HG02852 (cell line): Measurements from ENCODE around the gene ENTR1.
A peak's percentile ranks its signal among the peaks of the same experiment; 100 is the strongest.

ENCODE experiments used
- ATAC-seq: cut with Tn5 transposase; IDR thresholded peaks from one replicate; pipeline ENCODE4 v1.9.1; 2021; ENCODE audit warnings: mild to moderate bottlenecking, moderate library complexity; ENCODE audit not compliant: unreplicated experiment

Gene ENTR1

GRCh38 chr9:136410500-136411287 lies at the start of gene ENTR1, which contains the start of gene PMPCA:
Gene ENTR1, minus strand, starts transcription at chr9:136410614. Its CDS starts 217 bp downstream, at chr9:136410397.
Gene PMPCA, plus strand, starts transcription at chr9:136410658. Its CDS starts 11 bp downstream, at chr9:136410669.
- peak; percentile 68 for ATAC-seq

DNA sequence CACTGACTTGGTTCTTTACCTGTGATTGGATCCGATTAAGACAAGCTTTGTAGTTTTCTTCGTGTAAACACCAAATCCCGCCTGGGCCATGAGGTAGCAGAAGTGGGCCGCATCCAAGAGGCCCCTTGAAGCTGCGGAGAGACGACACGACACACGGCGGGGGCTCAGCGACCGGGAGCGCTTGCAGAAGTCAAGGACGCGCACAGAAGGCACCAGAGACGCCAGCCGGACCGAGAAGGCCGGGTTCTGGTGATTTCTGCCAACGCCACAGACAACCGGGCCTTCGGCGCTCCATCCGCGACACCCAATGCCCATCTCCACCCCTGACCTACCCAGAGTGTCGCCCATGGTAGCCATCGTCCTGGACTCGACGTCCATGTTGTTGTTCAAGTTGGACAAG lies 49.0 kb upstream of the ENTR1 start:
- ATAC-seq: no peak

- ATAC-seq: no peak
These were observed 46.9 kb upstream of the ENTR1 start for GRCh38 chr9:136457326-136457725.

DNA sequence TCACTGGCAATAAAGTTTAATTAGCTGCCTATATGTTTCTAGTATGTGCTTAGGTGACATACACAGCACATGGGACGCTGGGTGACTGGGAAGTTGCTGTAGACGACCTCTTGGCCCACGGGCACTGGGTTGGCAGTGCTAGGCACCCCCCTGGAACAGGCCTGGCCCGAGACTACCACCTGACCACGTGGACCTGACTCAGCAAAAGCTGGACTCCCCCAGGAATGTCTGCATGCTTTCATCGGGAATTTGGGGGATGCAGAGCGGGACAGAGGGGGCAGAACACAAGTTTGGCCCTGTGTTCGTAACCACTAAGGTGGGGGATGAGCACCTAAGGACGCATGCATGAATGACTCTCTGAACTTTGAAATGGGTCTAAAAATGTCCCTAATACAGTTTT lies 45.8 kb upstream of the ENTR1 start:
- ATAC-seq: no peak

DNA sequence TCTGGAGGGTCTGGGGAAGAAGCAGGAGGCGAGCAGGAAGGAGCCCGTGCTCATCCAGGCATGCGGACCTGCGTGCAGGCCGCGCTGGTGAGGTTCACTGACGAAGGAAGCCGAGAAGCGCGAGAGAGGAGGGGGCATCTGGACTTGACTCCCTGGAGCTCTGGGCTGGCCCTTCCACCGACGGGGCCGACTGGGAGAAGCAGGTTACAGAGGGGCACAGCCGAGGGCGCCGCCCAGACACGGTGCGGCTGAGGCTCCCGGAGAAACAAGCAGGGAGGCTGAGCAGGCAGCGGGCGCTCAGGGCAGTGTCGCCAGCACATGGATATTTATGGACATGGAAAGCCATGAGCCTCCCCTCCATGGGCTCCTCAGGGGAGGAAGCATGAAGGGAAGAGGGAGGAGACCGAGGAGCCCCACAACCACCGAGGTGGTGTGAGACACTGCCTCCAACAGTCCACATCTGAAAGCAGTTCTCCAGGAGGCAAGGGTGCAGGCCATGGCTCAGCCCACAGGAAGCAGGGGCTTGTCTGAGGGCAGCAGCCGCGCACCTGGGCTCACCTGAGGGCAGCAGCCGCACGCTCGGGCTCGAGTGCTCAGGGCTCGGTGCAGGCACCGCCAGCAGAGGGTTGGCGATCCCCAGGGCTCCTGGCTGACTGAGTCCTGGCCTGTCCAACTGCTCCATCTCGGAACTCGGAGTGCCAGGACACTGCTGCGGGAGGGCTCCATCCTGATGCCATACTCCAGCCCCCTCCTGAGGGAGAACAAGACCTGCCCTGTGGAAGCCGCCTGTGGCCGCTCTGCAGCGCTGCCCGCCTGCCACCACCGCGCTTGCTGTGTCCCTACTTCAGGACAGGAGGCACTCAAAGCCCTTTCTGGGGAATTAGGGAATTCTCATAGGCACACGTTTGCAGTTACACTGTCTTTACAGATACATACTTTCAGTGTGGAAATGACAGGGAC lies 44.9 kb upstream of the ENTR1 start:
- no peak for ATAC-seq

DNA sequence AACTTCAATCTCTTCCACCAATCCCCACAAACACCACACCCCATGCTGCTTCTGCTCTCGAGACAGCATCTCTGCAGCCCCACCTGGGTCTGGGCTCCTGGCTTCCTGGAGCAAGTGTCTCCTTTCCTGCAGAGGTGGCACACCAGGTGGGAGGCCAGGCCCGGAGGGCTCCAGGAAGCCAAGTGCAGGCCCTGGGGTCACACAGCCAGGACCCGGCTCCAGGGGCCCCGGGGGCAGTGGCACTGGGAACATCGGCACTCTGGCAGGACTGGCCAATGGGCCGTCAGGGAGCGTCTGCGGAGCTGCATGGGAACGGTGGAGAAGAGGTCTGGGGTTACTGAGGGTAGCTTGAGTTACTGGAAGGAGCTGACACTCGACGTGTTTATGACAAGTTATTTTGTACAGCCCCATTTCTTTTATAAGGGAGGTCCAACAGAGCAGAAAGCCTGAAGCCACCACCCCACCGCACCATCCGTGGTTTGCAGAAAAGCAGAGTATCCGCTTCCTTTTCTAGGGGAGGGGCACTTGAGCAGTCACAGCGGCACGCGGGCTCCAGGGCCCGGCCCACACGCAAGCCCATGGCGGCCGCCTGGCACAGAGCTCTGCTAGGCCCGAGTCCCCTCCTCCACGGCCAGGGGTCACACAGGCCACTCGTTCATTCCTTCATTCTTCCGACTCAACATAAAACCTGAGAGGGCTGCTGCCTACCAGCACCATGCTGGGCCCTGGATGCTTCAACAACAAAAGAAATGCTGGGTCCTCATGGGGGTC lies 43.8 kb upstream of the ENTR1 start:
- no peak for ATAC-seq

- ATAC-seq: no peak
These were observed 42.9 kb upstream of the ENTR1 start for GRCh38 chr9:136453326-136453725.

GRCh38 chr9:136451221-136451877 lies 40.9 kb upstream of the ENTR1 start:
- no peak for ATAC-seq

DNA sequence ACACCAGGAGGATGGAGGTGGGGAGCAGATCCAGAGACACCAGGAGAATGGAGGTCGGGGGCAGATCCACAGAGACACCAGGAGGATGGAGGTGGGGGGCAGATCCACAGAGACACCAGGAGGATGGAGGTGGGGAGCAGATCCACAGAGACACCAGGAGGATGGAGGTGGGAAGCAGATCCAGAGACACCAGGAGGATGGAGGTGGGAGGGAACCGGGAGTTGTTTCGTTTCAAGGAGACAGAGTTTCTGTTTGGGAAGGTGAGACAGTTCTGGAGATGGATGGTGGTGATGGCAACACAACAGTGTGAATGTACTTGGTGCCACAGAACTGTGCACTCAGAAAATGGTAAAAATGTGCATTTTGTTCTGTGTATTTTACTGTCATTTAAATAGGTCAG lies 38.2 kb upstream of the ENTR1 start:
- no peak for ATAC-seq

GRCh38 chr9:136447173-136447778 lies 36.9 kb upstream of the ENTR1 start:
- ATAC-seq: no peak

DNA sequence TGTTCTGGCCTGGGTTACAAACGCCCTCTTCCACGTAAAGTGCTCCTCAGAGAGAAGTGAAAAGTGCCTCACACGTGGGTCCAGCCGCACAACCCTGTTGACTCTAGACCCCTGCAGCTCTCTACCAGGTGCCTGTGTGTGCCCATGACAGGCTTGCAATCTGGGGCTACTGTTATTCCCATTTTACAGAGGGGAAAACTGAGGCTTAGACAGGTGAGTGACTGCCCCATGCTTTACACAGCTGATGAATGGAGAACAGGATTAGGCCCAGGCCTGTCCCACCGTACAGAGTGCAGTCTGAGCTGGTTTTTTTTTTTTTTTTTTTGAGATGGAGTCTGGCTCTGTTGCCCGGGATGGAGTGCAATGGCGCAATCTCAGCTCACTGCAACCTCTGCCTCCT lies 35.4 kb upstream of the ENTR1 start:
- no peak for ATAC-seq

GRCh38 chr9:136444102-136444501 lies 33.7 kb upstream of the ENTR1 start:
- no peak for ATAC-seq

GRCh38 chr9:136443687-136444086 lies 33.3 kb upstream of the ENTR1 start:
- ATAC-seq: no peak

DNA sequence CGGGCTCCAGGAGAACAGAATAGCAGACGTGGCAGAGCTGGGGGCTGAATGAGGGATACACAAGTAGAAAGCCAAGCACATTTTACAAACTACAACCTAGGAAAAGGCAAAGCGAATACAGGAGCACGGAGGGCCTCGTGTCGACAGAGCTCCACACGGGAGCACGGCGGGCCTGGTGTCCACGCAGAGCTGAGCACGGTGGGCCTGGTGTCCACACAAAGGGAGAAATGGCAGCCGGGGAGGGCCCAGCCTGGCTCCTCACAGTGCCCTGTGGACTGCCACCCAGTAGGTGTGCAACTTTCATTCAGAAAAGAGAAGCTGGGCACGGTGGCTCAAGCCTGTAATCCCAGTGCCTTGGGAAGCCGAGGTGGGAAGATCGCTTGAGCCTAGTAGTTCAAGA lies 32.7 kb upstream of the ENTR1 start:
- ATAC-seq: no peak

GRCh38 chr9:136442265-136442664 lies 31.9 kb upstream of the ENTR1 start:
- no peak for ATAC-seq

- no peak for ATAC-seq
These were observed 31.3 kb upstream of the ENTR1 start for GRCh38 chr9:136441681-136442245.

GRCh38 chr9:136441191-136441680 lies 30.8 kb upstream of the ENTR1 start:
- no peak for ATAC-seq

GRCh38 chr9:136439481-136440408 lies 29.3 kb upstream of the ENTR1 start, which contains the start of gene INPP5E:
Gene INPP5E, minus strand, starts transcription at chr9:136439845. Its CDS starts 426 bp downstream, at chr9:136439419.
- ATAC-seq: peak; percentile 74
